A673 (cell line): ENCODE data around the gene DDX20.

Experiments
- CTCF ChIP-seq: fragments of 300-800, 200-600 bp; sonication (generic); conservative IDR thresholded peaks from 2 replicates; pipeline ENCODE4 v1.5.1; 2017; ENCODE audit warnings: low read depth, mild to moderate bottlenecking, antibody characterized with exemption, low read length, moderate library complexity, mixed read lengths
- EZH2 ChIP-seq: fragments of 200-600 bp; sonication (generic); IDR thresholded peaks from 2 replicates; pipeline ENCODE4 v1.6.1; 2017; ENCODE audit warnings: borderline replicate concordance, low read depth, mild to moderate bottlenecking, mixed read lengths, antibody characterized with exemption, low read length; ENCODE audit not compliant: poor library complexity, severe bottlenecking

GRCh38 chr1:111739925-111740765, 15.6 kb upstream of the DDX20 start:
- TF ChIP-seq CTCF, result no peak
- TF ChIP-seq EZH2, result no peak
